Measurements from ENCODE around the gene VWA3B. TPM values are rescaled to one million over a fixed set of nuclear protein-coding genes. Genes with fewer than 3 reads are reported as not detected.

The VWA3B gene
- total and polyA plus RNA-seq, 2 donors (not counting 3 experiments of a cell fraction or from before 2014, with no cell fraction given), result not detected

- Histone ChIP-seq H3K9me3 (replicated peaks; ENCODE audit: control insufficient read depth, insufficient read depth, low read length) (no peaks in the 10 kb centered on the region), H3K4me3 (replicated peaks in 1 of 3; ENCODE audit: insufficient read depth in 1 of 3, low read depth in 1 of 3, low read length in 3 of 3) (no peak overlapping the region), H4K20me1 (replicated peaks; ENCODE audit: control insufficient read depth, extremely low read depth, insufficient read depth, low read length) (no peaks in the 10 kb centered on the region), H2AFZ (ENCODE audit: low read depth, low read length) (peak overlapping the region; percentile 78), H3K4me1 (ENCODE audit: control insufficient read depth, extremely low read depth, insufficient read depth, low read length) (peaks cover 7% of the 10 kb centered on the region), H3K4me2 (ENCODE audit: insufficient read depth, low read length) (peak overlapping the region; percentile 16), H3K36me3 (ENCODE audit: control insufficient read depth in 2 of 2, extremely low read depth in 1 of 2, insufficient read depth in 2 of 2, low read length in 2 of 2) (no peaks in the 10 kb centered on the region), H3K27ac (ENCODE audit: insufficient read depth, low read depth, low read length) (no peak overlapping the region), H3K79me2 (ENCODE audit: control insufficient read depth, insufficient read depth, low read length) (no peaks in the 10 kb centered on the region), H3K9ac (replicated peaks; ENCODE audit: extremely low read depth, insufficient read depth, low read length) (no peak overlapping the region), H3K27me3 (ENCODE audit: control insufficient read depth in 2 of 2, insufficient read depth in 2 of 2, low read length in 2 of 2) (peaks cover 0 to 2% of the 10 kb centered on the region in 2 experiments), H3K9me1 (replicated peaks; ENCODE audit: control insufficient read depth, extremely low read depth, insufficient read depth, low read length) (no peaks in the 10 kb centered on the region)
- CTCF ChIA-PET, result no interaction called here
- BruUV-seq (replicated peaks), result no TSS peak
- peak; percentile 87 for FAIRE-seq
- DNase-seq (ENCODE audit: low read depth, low spot score), result peak; percentile 52
- intact Hi-C loops (cut with micrococcal nuclease), result no loop called here
- dilution Hi-C loops (cut with MboI; ENCODE audit: extremely low pct_ligation_motif_present, low sequenced_read_pairs), result no loop called here
- POLR2A ChIA-PET, result no interaction called here
- TF ChIP-seq FOS (IDR thresholded peaks at IDR 0.05; ENCODE audit: borderline replicate concordance, insufficient read depth, low read length), result peak; percentile 23
- TF ChIP-seq POLR2AphosphoS5 (IDR thresholded peaks at IDR 0.05; ENCODE audit: insufficient read depth, low read depth, low read length), result no peak
- TF ChIP-seq JUN (IDR thresholded peaks at IDR 0.05; ENCODE audit: borderline replicate concordance, insufficient read depth, insufficient read length, low read depth), result peak; percentile 45
These were observed 47.4 kb downstream of the VWA3B start for GRCh38 chr2:98134172-98135005.

- H3K36me3 ChIP-seq (ENCODE audit: control insufficient read depth in 2 of 2, extremely low read depth in 1 of 2, insufficient read depth in 2 of 2, low read length in 2 of 2), result no peaks in the 10 kb centered on the region
- no peaks in the 10 kb centered on the region for H3K9me3 ChIP-seq (replicated peaks; ENCODE audit: control insufficient read depth, insufficient read depth, low read length)
- CTCF ChIA-PET, result no interaction called here
- H3K4me1 ChIP-seq (ENCODE audit: control insufficient read depth, extremely low read depth, insufficient read depth, low read length), result peaks cover 7% of the 10 kb centered on the region
- no peak overlapping the region for H3K27ac ChIP-seq (ENCODE audit: insufficient read depth, low read depth, low read length)
- H3K9ac ChIP-seq (replicated peaks; ENCODE audit: extremely low read depth, insufficient read depth, low read length), result no peak overlapping the region
- no peaks in the 10 kb centered on the region for H3K9me1 ChIP-seq (replicated peaks; ENCODE audit: control insufficient read depth, extremely low read depth, insufficient read depth, low read length)
- dilution Hi-C loops (cut with MboI; ENCODE audit: extremely low pct_ligation_motif_present, low sequenced_read_pairs) (no loop called here), intact Hi-C loops (cut with micrococcal nuclease) (no loop called here)
- DNase-seq (ENCODE audit: low read depth, low spot score) (no peak), FAIRE-seq (no peak)
- TF ChIP-seq POLR2A (IDR thresholded peaks at IDR 0.05; ENCODE audit: low read depth, low read length), result no peak
- TF ChIP-seq MYC (IDR thresholded peaks at IDR 0.05; ENCODE audit: low read depth, low read length), result no peak
- TF ChIP-seq GATA2 (IDR thresholded peaks at IDR 0.05; ENCODE audit: insufficient read depth, insufficient read length, low read depth, low read length), result no peak
- no peak for TF ChIP-seq MAX (IDR thresholded peaks at IDR 0.05; ENCODE audit: insufficient read depth, insufficient read length)
- no peak for TF ChIP-seq CTCF (IDR thresholded peaks at IDR 0.05; ENCODE audit: extremely low read depth in 1 of 2, insufficient read depth in 1 of 2, low read depth in 1 of 2, low read length in 2 of 2)
- no peak for TF ChIP-seq FOS (IDR thresholded peaks at IDR 0.05; ENCODE audit: borderline replicate concordance, insufficient read depth, low read length)
- no peak for TF ChIP-seq EZH2 (IDR thresholded peaks at IDR 0.05; ENCODE audit: borderline replicate concordance, low read depth, low read length, severe bottlenecking)
- TF ChIP-seq POLR2AphosphoS5 (IDR thresholded peaks at IDR 0.05; ENCODE audit: insufficient read depth, low read depth, low read length), result no peak
- no peak for TF ChIP-seq JUN (IDR thresholded peaks at IDR 0.05; ENCODE audit: borderline replicate concordance, insufficient read depth, insufficient read length, low read depth)
- no peak overlapping the region for H2AFZ ChIP-seq (ENCODE audit: low read depth, low read length)
- H3K27me3 ChIP-seq (ENCODE audit: control insufficient read depth in 2 of 2, insufficient read depth in 2 of 2, low read length in 2 of 2), result no peaks in the 10 kb centered on the region
- H3K4me3 ChIP-seq (replicated peaks in 1 of 3; ENCODE audit: insufficient read depth in 1 of 3, low read depth in 1 of 3, low read length in 3 of 3), result no peak overlapping the region
- no peaks in the 10 kb centered on the region for H3K79me2 ChIP-seq (ENCODE audit: control insufficient read depth, insufficient read depth, low read length)
- POLR2A ChIA-PET, result no interaction called here
- no peak overlapping the region for H3K4me2 ChIP-seq (ENCODE audit: insufficient read depth, low read length)
- no TSS peak for BruUV-seq (replicated peaks)
- H4K20me1 ChIP-seq (replicated peaks; ENCODE audit: control insufficient read depth, extremely low read depth, insufficient read depth, low read length), result no peaks in the 10 kb centered on the region
These were observed 50.2 kb downstream of the VWA3B start for GRCh38 chr2:98137196-98137595.

Measured in endothelial cell of umbilical vein (primary cell).